K562 (cell line): ENCODE data around the gene XRN1. TPM values are rescaled to one million over a fixed set of nuclear protein-coding genes. Genes with fewer than 3 reads are reported as not detected.

Experiments
- E2F3 ChIP-seq: fragments of 250-450 bp; sonication (Bioruptor Pico); IDR thresholded peaks from 2 replicates; pipeline ENCODE4 v1.4.0; 2020; ENCODE audit warnings: mild to moderate bottlenecking
- GATA2 ChIP-seq: sonication (generic); formaldehyde crosslinking; IDR thresholded peaks from 2 replicates; pipeline ENCODE4 v1.4.0; 2020; ENCODE audit warnings: mild to moderate bottlenecking, missing genetic modification reagents
- GATAD2B ChIP-seq: fragments of 450-650 bp; IDR thresholded peaks from 2 replicates; pipeline ENCODE4 v1.6.1; 2017; ENCODE audit warnings: mild to moderate bottlenecking, borderline replicate concordance
- ZNF76 ChIP-seq: fragments of 250-450 bp; sonication (Bioruptor Pico); IDR thresholded peaks from 2 replicates; pipeline ENCODE4 v1.4.0; 2020; ENCODE audit warnings: mild to moderate bottlenecking, moderate library complexity, borderline replicate concordance
- polyA plus RNA-seq, 8 experiments: library from polyadenylated mRNA; depleted of rRNA in 4 of 8; stranded (reverse) in 5 of 8; unstranded in 3 of 8; fragments of >200 nt; fragmentation: Nextera tagmentation in 2 of 8; fragmentation: Illumina TruSeq in 1 of 8; extraction: Ambion mirVana in 2 of 8; extraction: Trizol in 1 of 8; gene quantifications; 2 replicates each; pipeline versions ENCODE4 v1.2.1 to v1.2.3, GENCODE V29; 2011 to 2014; ENCODE audit warnings: inconsistent platforms in 1 of 8, missing spikeins in 1 of 8
- total RNA-seq, 7 experiments: library from RNA; depleted of rRNA in 6 of 7; stranded (reverse); fragments of >200 nt in 6 of 7; fragmentation: Illumina TruSeq in 2 of 7; extraction: Trizol in 2 of 7; gene quantifications; 2 replicates each; pipeline versions ENCODE4 v1.2.1 to v1.2.3, GENCODE V29; 2011 to 2021; ENCODE audit warnings: low replicate concordance in 1 of 7
- TF ChIP-seq, protein P1 (sequence below): fragments of 450-650 bp; IDR thresholded peaks from 2 replicates; pipeline ENCODE4 v1.6.1; 2016; ENCODE audit warnings: mild to moderate bottlenecking, moderate library complexity
- TF ChIP-seq, protein P2 (sequence below): sonication (generic); formaldehyde crosslinking; IDR thresholded peaks from 2 replicates; pipeline ENCODE4 v1.8.0; 2022; ENCODE audit warnings: mild to moderate bottlenecking, missing genetic modification reagents
- TF ChIP-seq, protein P3 (sequence below): sonication (generic); formaldehyde crosslinking; IDR thresholded peaks from 2 replicates; pipeline ENCODE4 v1.8.1; 2023; ENCODE audit warnings: missing genetic modification reagents, mild to moderate bottlenecking, borderline replicate concordance

Gene XRN1
- total and polyA plus RNA-seq, 9 of the 15 experiments (the other 6 are each of a cell fraction or from before 2014, with no cell fraction given), result 3.1 to 28.4 (median 17.2) TPM

DNA sequence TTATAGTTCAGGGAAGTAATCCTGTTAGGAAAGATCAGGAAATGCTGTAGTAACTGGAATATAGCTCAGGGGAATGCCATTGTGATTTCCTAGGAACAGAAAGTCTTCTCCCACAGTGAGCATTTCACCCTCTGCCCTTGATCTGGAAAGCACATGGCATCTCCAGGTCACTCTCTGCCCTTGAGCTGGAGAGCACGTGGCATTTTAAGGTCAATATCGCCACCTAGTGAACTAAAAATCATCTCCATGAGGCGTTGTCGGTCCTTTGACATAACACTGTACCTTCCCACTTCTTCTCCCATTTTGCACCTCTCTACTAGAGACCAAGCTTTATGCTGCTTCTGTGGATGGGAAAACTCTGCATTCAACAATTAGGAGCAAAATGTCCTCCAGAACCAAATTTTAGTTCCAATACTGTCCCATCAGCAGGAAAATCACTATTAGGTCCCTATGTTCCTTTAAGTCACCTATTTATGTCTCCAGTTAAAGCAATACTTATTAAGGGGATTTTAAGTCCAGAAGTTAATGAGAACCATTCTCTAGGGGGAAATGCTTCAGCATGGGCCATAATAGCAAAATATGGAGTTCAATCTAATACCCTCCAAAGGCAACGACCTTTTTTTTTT lies 167.8 kb downstream of the XRN1 start (continued):
- TF ChIP-seq, protein P1, sequence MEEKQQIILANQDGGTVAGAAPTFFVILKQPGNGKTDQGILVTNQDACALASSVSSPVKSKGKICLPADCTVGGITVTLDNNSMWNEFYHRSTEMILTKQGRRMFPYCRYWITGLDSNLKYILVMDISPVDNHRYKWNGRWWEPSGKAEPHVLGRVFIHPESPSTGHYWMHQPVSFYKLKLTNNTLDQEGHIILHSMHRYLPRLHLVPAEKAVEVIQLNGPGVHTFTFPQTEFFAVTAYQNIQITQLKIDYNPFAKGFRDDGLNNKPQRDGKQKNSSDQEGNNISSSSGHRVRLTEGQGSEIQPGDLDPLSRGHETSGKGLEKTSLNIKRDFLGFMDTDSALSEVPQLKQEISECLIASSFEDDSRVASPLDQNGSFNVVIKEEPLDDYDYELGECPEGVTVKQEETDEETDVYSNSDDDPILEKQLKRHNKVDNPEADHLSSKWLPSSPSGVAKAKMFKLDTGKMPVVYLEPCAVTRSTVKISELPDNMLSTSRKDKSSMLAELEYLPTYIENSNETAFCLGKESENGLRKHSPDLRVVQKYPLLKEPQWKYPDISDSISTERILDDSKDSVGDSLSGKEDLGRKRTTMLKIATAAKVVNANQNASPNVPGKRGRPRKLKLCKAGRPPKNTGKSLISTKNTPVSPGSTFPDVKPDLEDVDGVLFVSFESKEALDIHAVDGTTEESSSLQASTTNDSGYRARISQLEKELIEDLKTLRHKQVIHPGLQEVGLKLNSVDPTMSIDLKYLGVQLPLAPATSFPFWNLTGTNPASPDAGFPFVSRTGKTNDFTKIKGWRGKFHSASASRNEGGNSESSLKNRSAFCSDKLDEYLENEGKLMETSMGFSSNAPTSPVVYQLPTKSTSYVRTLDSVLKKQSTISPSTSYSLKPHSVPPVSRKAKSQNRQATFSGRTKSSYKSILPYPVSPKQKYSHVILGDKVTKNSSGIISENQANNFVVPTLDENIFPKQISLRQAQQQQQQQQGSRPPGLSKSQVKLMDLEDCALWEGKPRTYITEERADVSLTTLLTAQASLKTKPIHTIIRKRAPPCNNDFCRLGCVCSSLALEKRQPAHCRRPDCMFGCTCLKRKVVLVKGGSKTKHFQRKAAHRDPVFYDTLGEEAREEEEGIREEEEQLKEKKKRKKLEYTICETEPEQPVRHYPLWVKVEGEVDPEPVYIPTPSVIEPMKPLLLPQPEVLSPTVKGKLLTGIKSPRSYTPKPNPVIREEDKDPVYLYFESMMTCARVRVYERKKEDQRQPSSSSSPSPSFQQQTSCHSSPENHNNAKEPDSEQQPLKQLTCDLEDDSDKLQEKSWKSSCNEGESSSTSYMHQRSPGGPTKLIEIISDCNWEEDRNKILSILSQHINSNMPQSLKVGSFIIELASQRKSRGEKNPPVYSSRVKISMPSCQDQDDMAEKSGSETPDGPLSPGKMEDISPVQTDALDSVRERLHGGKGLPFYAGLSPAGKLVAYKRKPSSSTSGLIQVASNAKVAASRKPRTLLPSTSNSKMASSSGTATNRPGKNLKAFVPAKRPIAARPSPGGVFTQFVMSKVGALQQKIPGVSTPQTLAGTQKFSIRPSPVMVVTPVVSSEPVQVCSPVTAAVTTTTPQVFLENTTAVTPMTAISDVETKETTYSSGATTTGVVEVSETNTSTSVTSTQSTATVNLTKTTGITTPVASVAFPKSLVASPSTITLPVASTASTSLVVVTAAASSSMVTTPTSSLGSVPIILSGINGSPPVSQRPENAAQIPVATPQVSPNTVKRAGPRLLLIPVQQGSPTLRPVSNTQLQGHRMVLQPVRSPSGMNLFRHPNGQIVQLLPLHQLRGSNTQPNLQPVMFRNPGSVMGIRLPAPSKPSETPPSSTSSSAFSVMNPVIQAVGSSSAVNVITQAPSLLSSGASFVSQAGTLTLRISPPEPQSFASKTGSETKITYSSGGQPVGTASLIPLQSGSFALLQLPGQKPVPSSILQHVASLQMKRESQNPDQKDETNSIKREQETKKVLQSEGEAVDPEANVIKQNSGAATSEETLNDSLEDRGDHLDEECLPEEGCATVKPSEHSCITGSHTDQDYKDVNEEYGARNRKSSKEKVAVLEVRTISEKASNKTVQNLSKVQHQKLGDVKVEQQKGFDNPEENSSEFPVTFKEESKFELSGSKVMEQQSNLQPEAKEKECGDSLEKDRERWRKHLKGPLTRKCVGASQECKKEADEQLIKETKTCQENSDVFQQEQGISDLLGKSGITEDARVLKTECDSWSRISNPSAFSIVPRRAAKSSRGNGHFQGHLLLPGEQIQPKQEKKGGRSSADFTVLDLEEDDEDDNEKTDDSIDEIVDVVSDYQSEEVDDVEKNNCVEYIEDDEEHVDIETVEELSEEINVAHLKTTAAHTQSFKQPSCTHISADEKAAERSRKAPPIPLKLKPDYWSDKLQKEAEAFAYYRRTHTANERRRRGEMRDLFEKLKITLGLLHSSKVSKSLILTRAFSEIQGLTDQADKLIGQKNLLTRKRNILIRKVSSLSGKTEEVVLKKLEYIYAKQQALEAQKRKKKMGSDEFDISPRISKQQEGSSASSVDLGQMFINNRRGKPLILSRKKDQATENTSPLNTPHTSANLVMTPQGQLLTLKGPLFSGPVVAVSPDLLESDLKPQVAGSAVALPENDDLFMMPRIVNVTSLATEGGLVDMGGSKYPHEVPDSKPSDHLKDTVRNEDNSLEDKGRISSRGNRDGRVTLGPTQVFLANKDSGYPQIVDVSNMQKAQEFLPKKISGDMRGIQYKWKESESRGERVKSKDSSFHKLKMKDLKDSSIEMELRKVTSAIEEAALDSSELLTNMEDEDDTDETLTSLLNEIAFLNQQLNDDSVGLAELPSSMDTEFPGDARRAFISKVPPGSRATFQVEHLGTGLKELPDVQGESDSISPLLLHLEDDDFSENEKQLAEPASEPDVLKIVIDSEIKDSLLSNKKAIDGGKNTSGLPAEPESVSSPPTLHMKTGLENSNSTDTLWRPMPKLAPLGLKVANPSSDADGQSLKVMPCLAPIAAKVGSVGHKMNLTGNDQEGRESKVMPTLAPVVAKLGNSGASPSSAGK, result peak; percentile 93
- TF ChIP-seq, protein P2, sequence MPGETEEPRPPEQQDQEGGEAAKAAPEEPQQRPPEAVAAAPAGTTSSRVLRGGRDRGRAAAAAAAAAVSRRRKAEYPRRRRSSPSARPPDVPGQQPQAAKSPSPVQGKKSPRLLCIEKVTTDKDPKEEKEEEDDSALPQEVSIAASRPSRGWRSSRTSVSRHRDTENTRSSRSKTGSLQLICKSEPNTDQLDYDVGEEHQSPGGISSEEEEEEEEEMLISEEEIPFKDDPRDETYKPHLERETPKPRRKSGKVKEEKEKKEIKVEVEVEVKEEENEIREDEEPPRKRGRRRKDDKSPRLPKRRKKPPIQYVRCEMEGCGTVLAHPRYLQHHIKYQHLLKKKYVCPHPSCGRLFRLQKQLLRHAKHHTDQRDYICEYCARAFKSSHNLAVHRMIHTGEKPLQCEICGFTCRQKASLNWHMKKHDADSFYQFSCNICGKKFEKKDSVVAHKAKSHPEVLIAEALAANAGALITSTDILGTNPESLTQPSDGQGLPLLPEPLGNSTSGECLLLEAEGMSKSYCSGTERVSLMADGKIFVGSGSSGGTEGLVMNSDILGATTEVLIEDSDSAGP, result 0 out of 2 replicates have a peak, but pooled peaks have one; percentile 37
- no peak for TF ChIP-seq ZNF76 (CRISPR knock-in tag)
- 0 out of 2 replicates have a peak, but pooled peaks have one; percentile 26 for TF ChIP-seq GATAD2B
- TF ChIP-seq, protein P3, sequence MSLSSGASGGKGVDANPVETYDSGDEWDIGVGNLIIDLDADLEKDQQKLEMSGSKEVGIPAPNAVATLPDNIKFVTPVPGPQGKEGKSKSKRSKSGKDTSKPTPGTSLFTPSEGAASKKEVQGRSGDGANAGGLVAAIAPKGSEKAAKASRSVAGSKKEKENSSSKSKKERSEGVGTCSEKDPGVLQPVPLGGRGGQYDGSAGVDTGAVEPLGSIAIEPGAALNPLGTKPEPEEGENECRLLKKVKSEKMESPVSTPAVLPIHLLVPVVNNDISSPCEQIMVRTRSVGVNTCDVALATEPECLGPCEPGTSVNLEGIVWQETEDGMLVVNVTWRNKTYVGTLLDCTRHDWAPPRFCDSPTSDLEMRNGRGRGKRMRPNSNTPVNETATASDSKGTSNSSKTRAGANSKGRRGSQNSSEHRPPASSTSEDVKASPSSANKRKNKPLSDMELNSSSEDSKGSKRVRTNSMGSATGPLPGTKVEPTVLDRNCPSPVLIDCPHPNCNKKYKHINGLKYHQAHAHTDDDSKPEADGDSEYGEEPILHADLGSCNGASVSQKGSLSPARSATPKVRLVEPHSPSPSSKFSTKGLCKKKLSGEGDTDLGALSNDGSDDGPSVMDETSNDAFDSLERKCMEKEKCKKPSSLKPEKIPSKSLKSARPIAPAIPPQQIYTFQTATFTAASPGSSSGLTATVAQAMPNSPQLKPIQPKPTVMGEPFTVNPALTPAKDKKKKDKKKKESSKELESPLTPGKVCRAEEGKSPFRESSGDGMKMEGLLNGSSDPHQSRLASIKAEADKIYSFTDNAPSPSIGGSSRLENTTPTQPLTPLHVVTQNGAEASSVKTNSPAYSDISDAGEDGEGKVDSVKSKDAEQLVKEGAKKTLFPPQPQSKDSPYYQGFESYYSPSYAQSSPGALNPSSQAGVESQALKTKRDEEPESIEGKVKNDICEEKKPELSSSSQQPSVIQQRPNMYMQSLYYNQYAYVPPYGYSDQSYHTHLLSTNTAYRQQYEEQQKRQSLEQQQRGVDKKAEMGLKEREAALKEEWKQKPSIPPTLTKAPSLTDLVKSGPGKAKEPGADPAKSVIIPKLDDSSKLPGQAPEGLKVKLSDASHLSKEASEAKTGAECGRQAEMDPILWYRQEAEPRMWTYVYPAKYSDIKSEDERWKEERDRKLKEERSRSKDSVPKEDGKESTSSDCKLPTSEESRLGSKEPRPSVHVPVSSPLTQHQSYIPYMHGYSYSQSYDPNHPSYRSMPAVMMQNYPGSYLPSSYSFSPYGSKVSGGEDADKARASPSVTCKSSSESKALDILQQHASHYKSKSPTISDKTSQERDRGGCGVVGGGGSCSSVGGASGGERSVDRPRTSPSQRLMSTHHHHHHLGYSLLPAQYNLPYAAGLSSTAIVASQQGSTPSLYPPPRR (CRISPR knock-in tag), result no peak
- TF ChIP-seq E2F3, result no peak
- TF ChIP-seq GATA2 (CRISPR knock-in tag), result no peak
